ENCODE data around the gene KLHDC8B. TPM values are rescaled to one million over a fixed set of nuclear protein-coding genes. Genes with fewer than 3 reads are reported as not detected.
"Not testable (repeated sequence)": the region's sequence is repeated elsewhere in the genome, so short reads cannot be mapped to it uniquely, and the experiment has no call there.

The KLHDC8B gene
- total RNA-seq, 1 donor from 2014 or later = 128 TPM

DNA sequence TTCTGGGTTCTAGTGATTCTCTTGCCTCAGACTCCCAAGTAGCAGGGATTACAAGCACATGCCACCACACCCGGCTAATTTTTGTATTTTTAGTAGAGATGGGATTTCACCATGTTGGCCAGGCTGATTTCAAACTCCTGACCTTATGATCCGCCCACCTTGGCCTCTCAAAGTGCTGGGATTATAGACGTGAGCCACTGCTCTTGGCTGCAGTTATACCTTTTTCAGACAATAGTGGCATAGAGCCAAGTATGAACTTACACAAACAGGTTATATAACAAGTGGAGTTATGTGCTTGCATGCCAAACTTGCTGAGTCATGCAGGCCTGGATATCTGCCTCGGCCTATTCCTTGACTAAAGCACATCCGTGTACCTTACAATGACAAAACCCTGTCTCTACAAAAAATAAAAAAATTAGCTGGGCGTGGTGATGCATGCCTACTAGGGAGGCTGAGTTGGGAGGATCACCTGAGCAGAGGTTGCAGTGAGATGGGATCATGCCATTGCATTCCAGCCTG lies 47.1 kb downstream of the KLHDC8B start:
- intact Hi-C loops (cut with DNase I) = loop anchor here (5.0 kb wide), 1 partner anchor 46 kb away; the partner anchor contains the start of gene KLHDC8B
- ATAC-seq = peak; percentile 87
- DNase-seq (ENCODE audit: missing footprints) = not testable (repeated sequence)

DNA sequence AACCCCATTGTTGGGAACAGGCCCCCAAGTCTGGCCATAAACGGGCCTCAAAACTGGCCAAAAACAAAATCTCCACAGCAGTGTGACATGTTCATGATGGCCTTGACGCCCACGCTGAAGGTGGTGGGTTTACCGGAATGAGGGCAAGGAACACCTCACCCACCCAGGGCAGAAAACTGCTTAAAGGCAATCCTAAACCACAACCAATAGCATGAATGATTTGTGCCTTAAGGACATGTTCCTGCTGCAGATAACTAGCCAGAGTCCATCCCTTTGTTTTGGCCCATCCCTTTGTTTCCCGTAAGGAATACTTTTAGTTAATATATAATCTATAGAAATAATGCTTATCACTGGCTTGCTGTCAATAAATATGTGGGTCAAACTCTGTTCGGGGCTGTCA lies 47.7 kb downstream of the KLHDC8B start:
- no peak for ATAC-seq
- intact Hi-C loops (cut with DNase I) = loop anchor here (5.0 kb wide), 1 partner anchor 47 kb away; the partner anchor contains the start of gene KLHDC8B
- no peak for DNase-seq (ENCODE audit: missing footprints)

DNA sequence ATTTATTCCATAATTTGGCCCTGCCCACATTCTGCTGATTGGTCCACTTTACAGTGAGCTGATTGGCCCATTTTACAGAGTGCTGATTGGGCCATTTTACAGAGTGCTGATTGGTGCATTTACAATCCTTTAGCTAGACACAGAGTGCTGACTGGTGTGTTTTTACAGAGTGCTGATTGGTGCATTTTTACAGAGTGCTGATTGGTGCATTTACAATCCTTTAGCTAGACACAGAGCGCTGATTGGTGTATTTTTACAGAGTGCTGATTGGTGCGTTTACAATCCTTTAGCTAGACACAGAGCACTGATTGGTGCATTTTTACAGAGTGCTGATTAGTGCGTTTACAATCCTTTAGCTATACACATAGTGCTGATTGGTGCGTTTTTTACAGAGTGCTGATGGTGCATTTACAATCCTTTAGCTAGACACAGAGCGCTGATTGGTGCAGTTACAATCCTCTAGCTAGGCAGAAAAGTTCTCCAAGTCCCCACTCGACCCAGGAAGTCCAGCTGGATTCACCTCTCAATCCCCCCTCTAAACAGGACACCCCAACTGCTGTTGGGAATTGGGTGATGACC lies 49.7 kb downstream of the KLHDC8B start:
- DNase-seq (ENCODE audit: missing footprints); ATAC-seq; intact Hi-C loops (cut with DNase I): not testable (repeated sequence)

DNA sequence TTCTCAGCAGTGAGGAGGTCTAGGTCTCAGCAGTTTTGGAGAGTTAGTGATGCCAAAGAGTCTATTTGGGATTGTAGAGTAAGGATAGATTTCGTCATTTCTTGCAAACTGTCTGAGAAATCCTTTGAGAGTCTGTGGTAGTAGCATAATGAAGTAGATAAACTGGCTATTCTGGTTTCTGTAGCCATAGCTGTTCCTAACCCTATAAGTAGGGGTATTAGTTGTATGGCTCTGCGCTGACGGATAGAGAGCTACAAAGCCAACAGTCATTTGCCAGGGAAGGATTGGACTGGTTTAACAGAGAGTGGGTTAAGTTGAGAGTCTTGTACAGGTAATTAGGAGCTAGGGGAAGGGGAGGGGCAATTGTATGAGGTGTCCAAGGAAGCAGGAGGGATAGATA lies 50.6 kb downstream of the KLHDC8B start:
- intact Hi-C loops (cut with DNase I) = no loop called here
- no peak for ATAC-seq
- DNase-seq (ENCODE audit: missing footprints) = no peak

Other genes with a start within 250 kb of the KLHDC8B start
- 25.5 TPM for gene P4HTM, start 181.4 kb upstream of the KLHDC8B start, total RNA-seq
- gene WDR6, start 164.2 kb upstream of the KLHDC8B start, total RNA-seq = 83.3 TPM
- 9.0 TPM for gene DALRD3, start 153.0 kb upstream of the KLHDC8B start, total RNA-seq
- 157 TPM for gene NDUFAF3, start 149.5 kb upstream of the KLHDC8B start, total RNA-seq
- 64.3 TPM for gene IMPDH2, start 142.2 kb upstream of the KLHDC8B start, total RNA-seq
- 52.9 TPM for gene QRICH1, start 77.5 kb upstream of the KLHDC8B start, total RNA-seq
- 207 TPM for gene QARS1, start 66.8 kb upstream of the KLHDC8B start, total RNA-seq
- gene USP19, start 50.8 kb upstream of the KLHDC8B start, total RNA-seq = 54.0 TPM
- 543 TPM for gene LAMB2, start 38.5 kb upstream of the KLHDC8B start, total RNA-seq
- gene CCDC71, start 5.3 kb upstream of the KLHDC8B start, total RNA-seq = 9.4 TPM
- gene C3orf62, start 105.6 kb downstream of the KLHDC8B start, total RNA-seq = 2.1 TPM
- gene USP4, start 168.5 kb downstream of the KLHDC8B start, total RNA-seq = 39.4 TPM
- gene GPX1, start 186.8 kb downstream of the KLHDC8B start, total RNA-seq = 136 TPM
- 285 TPM for gene RHOA, start 240.4 kb downstream of the KLHDC8B start, total RNA-seq
- 17.1 TPM for gene TCTA, start 240.8 kb downstream of the KLHDC8B start, total RNA-seq